HL-60 (cell line): ENCODE measurements around the gene XRCC3.

ENCODE experiments used
- CTCF ChIP-seq: IDR thresholded peaks from one replicate; pipeline ENCODE4 v1.5.1; 2011; ENCODE audit warnings: low read length, control low read depth, inconsistent platforms; ENCODE audit not compliant: insufficient read depth
- GABPA ChIP-seq: IDR thresholded peaks from 2 replicates; pipeline ENCODE4 v1.6.1; 2012; ENCODE audit warnings: low read depth

GRCh38 chr14:103732868-103733620 is 17.8 kb upstream of the XRCC3 start:
- no peak for TF ChIP-seq CTCF
- TF ChIP-seq GABPA, result no peak
